Lung (tissue), 12 donors: ENCODE measurements around the gene OR8G1. TPM values are rescaled to one million over a fixed set of nuclear protein-coding genes. Genes with fewer than 3 reads are reported as not detected.

Source experiments
- ATAC-seq: fragments of 200-7000 bp; cut with Tn5 transposase; one replicate; pipeline ENCODE4 v1.9.1; 2020; ENCODE audit warnings: moderate number of reproducible peaks; ENCODE audit not compliant: insufficient read depth, low FRiP score
- DNase-seq, 3 donors: peaks; one replicate each; pipeline ENCODE4 v3.0.0-alpha.2; 2013 to 2017
- H3K27ac ChIP-seq, 2 donors: one replicate each; pipeline ENCODE4 v1.5.1; 2013; ENCODE audit warnings: mild to moderate bottlenecking in 2 of 2, moderate library complexity in 2 of 2, control low read depth in 1 of 2, inconsistent platforms in 1 of 2, low read depth in 1 of 2, low read length in 1 of 2
- H3K27me3 ChIP-seq, 3 donors: one replicate each; pipeline ENCODE4 v1.5.1; 2013; ENCODE audit warnings: low read length in 2 of 3; ENCODE audit not compliant: control insufficient read depth in 3 of 3, insufficient read depth in 3 of 3
- H3K36me3 ChIP-seq, 4 donors: one replicate each; pipeline ENCODE4 v1.5.1; 2013; ENCODE audit warnings: low read length in 4 of 4, mild to moderate bottlenecking in 1 of 4, moderate library complexity in 1 of 4; ENCODE audit not compliant: control insufficient read depth in 4 of 4, insufficient read depth in 4 of 4
- H3K4me1 ChIP-seq, 5 donors: one replicate each; pipeline ENCODE4 v1.5.1; 2013; ENCODE audit warnings: low read length in 5 of 5, mild to moderate bottlenecking in 2 of 5, moderate library complexity in 1 of 5; ENCODE audit not compliant: control insufficient read depth in 5 of 5, insufficient read depth in 5 of 5
- H3K4me3 ChIP-seq: one replicate; pipeline ENCODE4 v1.5.1; 2013; ENCODE audit warnings: mild to moderate bottlenecking, control low read depth, moderate library complexity
- H3K9ac ChIP-seq, 2 donors: one replicate each; pipeline ENCODE4 v1.5.1; 2013; ENCODE audit warnings: low read length in 2 of 2, control low read depth in 1 of 2; ENCODE audit not compliant: insufficient read depth in 1 of 2
- H3K9me3 ChIP-seq, 4 donors: one replicate each; pipeline ENCODE4 v1.5.1; 2013; ENCODE audit warnings: low read length in 3 of 4, mild to moderate bottlenecking in 1 of 4, moderate library complexity in 1 of 4; ENCODE audit not compliant: control insufficient read depth in 4 of 4, insufficient read depth in 3 of 4
- CTCF ChIP-seq: IDR thresholded peaks from 2 replicates; pipeline ENCODE4 v1.5.1; 2012; ENCODE audit warnings: mild to moderate bottlenecking; ENCODE audit errors: control extremely low read depth, extremely low read depth
- WGBS, 2 donors: extraction: QIAGEN DNeasy Blood & Tissue Kit; methylation state at CpG; one replicate each; pipeline ENCODE4 v1.1.7; 2013; 5-methylcytosine and 5-hydroxymethylcytosine counted together
- polyA plus RNA-seq, 2 donors: library from polyadenylated mRNA; stranded (reverse); fragments of 200-250 nt; gene quantifications; one replicate each; pipeline ENCODE4 v1.2.1, GENCODE V29; 2013
- total RNA-seq, 2 donors: library from RNA; depleted of rRNA in 1 of 2; stranded (reverse); fragments of >200 nt in 1 of 2; gene quantifications; one replicate each; pipeline ENCODE4 v1.2.1, GENCODE V29; 2014 to 2021
- donor health status: control.
- donor health status: control.
- donor health status: Bipolar disorder and iron deficiency.
- donor health status: healthy.
- donor health status: DM: yes; HTN: yes; CAD: no.

The OR8G1 gene
- total and polyA plus RNA-seq, 4 donors = not detected

DNA sequence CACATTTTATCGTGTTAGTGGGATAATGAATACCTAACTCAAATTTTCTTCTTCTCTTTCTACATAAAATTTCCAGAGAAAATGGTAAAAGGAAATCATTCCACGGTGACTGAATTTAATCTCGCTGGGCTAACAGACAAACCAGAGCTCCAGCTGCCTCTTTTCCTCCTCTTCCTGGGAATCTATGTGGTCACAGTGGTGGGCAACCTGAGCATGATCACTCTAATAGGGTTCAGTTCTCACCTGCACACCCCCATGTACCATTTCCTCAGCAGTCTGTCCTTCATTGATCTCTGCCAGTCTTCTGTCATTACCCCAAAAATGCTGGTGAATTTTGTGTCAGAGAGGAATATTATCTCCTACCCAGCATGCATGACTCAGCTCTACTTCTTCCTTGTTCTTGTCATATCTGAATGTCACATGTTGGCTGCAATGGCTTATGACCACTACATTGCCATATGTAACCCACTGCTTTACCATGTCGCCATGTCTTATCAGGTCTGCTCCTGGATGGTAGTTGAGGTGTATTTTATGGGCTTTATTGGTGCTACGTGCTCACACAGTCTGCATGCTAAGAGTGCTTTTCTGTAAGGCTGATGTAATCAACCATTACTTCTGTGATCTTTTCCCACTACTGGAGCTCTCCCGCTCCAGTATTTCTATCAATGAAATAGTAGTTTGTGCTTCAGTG lies 33.6 kb upstream of the OR8G1 start:
- H3K4me1 ChIP-seq = no peaks in the 10 kb centered on the region
- DNase-seq (no peak), ATAC-seq (no peak)
- H3K27ac ChIP-seq = no peak overlapping the region
- no peak overlapping the region for H3K9ac ChIP-seq
- 65 to 78% methylated on average over 6 of the region's 6 CpGs for WGBS, 2 donors
- no peak overlapping the region for H3K4me3 ChIP-seq
- TF ChIP-seq CTCF = no peak
- no peaks in the 10 kb centered on the region for H3K27me3 ChIP-seq
- no peaks in the 10 kb centered on the region for H3K9me3 ChIP-seq
- H3K36me3 ChIP-seq = no peaks in the 10 kb centered on the region

DNA sequence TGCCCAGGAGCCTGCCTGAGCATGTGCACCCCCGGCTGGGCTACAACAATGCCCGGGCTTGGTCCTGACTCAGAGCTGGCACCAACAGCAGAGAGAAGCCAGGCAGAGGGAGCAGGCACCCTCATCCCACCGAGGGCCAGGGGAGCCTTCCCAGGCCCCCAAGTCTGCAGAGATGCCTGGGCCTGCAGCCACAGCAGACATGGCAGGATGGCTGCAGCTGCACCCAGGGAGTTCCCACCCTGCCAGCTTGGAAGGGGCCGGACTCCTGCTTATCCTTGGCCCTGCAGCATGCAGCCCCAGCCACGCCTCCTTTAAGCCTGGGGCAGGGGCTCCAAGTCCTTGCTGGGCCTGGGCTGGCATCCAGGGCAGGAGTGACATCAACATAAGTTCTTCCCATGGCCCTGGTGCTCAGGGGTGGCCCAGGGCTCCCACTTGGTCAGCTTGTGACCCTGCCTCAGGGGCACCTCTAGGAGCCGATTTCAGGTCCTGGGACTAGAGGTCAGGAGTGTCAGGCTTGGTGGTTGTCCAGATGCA lies 31.0 kb upstream of the OR8G1 start:
- Histone ChIP-seq H3K27ac (no peak overlapping the region), H3K4me3 (no peak overlapping the region), H3K36me3 (no peaks in the 10 kb centered on the region), H3K27me3 (no peaks in the 10 kb centered on the region), H3K9ac (no peak overlapping the region), H3K4me1 (no peaks in the 10 kb centered on the region), H3K9me3 (no peaks in the 10 kb centered on the region)
- TF ChIP-seq CTCF = no peak
- DNase-seq = no peak
- 89 to 96% methylated on average over 6 of the region's 6 CpGs for WGBS, 2 donors
- ATAC-seq = no peak

DNA sequence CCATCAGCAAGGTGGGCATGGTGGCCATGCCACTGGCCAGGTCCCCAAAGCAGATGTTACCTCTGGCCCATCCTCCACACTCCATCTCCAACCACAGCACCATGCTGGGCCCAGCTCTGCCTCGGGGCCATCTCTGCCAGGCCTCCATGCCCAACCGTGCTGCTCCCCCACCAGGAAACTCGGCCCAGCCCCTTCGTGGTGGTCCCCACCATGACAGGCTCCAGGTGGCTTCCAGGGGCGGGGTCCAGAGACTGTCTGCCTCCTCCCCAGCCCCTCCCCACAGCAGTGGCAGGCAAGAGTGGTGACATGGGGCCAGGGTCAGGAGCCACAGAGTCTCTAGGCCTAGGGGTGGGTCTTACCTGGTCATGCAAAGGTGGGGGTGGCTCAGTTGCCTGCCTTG lies 30.5 kb upstream of the OR8G1 start:
- H3K9ac ChIP-seq = no peak overlapping the region
- no peaks in the 10 kb centered on the region for H3K27me3 ChIP-seq
- TF ChIP-seq CTCF = no peak
- H3K9me3 ChIP-seq = no peaks in the 10 kb centered on the region
- no peak for DNase-seq
- 76 to 87% methylated on average over 4 to 5 of the region's 5 CpGs for WGBS, 2 donors
- H3K27ac ChIP-seq = no peak overlapping the region
- H3K36me3 ChIP-seq = no peaks in the 10 kb centered on the region
- no peak overlapping the region for H3K4me3 ChIP-seq
- no peaks in the 10 kb centered on the region for H3K4me1 ChIP-seq
- ATAC-seq = no peak

GRCh38 chr11:124211321-124211720 lies 29.6 kb upstream of the OR8G1 start:
- Histone ChIP-seq H3K4me3 (no peak overlapping the region), H3K4me1 (no peaks in the 10 kb centered on the region), H3K36me3 (no peaks in the 10 kb centered on the region), H3K27me3 (no peaks in the 10 kb centered on the region), H3K9me3 (no peaks in the 10 kb centered on the region), H3K9ac (no peak overlapping the region), H3K27ac (no peak overlapping the region)
- DNase-seq (no peak), ATAC-seq (no peak)
- TF ChIP-seq CTCF = no peak
